Activated T-cell treated with anti-CD3 and anti-CD28 coated beads, Interleukin-2, amount 50 U/mL, for 24 hours (primary cell): ENCODE results near the gene BMPR2.
"Not testable (repeated sequence)": the region's sequence is repeated elsewhere in the genome, so short reads cannot be mapped to it uniquely, and the experiment has no call there.

Experiments used
- DNase-seq: peaks from one replicate; pipeline ENCODE4 v3.0.0-alpha.2; 2020
- H3K27ac Mint-ChIP-seq: 2 replicates; pipeline ENCODE4 v1.8.0; 2020; ENCODE audit warnings: mild to moderate bottlenecking, mixed read lengths
- H3K27me3 Mint-ChIP-seq: 2 replicates; pipeline ENCODE4 v1.8.0; 2020; ENCODE audit warnings: mixed read lengths
- H3K36me3 Mint-ChIP-seq: 2 replicates; pipeline ENCODE4 v1.8.0; 2020; ENCODE audit warnings: low read depth, mixed read lengths
- H3K4me1 Mint-ChIP-seq: 2 replicates; pipeline ENCODE4 v1.8.0; 2020; ENCODE audit warnings: low read depth, mixed read lengths
- H3K4me3 Mint-ChIP-seq: 2 replicates; pipeline ENCODE4 v1.8.0; 2020; ENCODE audit warnings: mild to moderate bottlenecking, moderate library complexity, mixed read lengths
- H3K9me3 Mint-ChIP-seq: 2 replicates; pipeline ENCODE4 v1.8.0; 2020; ENCODE audit warnings: mixed read lengths

Gene BMPR2

DNA sequence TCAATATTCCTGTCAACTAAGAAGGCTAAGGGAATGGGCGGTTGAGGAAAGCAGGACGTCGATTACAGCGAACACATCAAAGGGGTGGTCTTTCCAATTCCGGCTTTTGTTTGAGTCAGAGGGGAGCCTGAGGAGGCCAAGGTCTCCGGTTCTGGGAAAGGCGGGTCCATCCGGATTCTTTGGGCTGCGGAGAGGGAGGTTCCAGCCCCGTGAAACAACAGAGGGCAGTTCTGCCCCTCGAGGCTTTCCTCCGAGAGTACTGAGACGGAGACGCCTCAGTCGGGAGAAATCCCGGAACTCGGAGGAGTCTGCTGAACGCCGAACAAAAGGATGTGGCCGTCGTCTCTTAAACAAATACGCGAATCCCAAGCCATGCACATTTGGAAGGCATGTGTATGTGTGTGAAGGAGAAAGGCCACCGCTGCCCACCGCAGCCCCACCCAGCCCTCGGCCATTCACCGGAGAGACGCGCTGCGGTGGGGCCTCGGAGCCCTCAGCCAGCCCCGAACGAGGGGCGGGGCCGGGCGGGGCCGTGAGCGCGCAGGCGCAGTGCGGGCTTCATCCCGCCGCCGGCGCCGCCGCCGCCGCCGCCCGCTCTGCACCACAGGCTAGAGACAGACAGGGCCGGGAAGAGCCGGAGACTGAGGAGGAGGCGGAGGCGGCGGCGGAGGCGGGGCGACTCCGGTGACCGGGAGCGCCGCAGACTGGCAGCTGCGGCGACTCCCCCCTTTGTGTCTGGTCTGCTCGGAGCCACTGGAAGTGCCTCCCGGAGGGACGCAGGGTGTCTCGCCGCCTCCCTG, at the start of gene BMPR2:
Gene BMPR2 (plus strand): TSS at position 719 of the 800 bp plus-strand sequence. CDS start 1,148 bp downstream, outside the sequence.
- peak within 1 kb of the TSS; percentile 92 for H3K27ac Mint-ChIP-seq
- peak within 1 kb of the TSS; percentile 97 for H3K4me3 Mint-ChIP-seq
- no peaks in the 10 kb centered on the region for H3K27me3 Mint-ChIP-seq
- DNase-seq = peak; percentile 91
- peaks cover 13% of the 10 kb centered on the region for H3K36me3 Mint-ChIP-seq
- H3K9me3 Mint-ChIP-seq = no peaks in the 10 kb centered on the region
- H3K4me1 Mint-ChIP-seq = peaks cover 32% of the 10 kb centered on the region

DNA sequence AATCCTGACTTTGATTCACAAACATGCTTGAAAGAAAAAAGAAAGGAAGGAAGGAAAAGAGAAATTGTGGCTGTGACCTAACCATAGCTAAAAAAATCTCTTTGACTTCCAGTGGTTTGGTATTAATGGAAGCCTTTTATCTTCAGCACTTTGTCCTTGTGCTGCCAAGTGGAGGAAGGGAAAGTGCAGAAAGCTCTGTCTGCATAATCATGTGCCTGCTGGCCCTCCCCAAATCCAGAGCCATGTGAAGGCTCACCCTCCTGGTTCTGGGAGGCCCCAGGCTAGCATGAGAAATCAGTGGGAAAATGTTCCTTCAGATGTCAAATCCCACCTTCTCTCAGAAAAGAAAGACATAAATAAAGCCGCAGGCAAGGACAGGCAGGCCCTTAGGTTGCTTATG, 48.3 kb upstream of the BMPR2 start:
- Mint-ChIP-seq H3K9me3 (no peaks in the 10 kb centered on the region), H3K4me1 (no peaks in the 10 kb centered on the region), H3K4me3 (no peak overlapping the region), H3K27ac (no peak overlapping the region), H3K36me3 (peaks cover 18% of the 10 kb centered on the region), H3K27me3 (no peaks in the 10 kb centered on the region)
- DNase-seq = no peak

DNA sequence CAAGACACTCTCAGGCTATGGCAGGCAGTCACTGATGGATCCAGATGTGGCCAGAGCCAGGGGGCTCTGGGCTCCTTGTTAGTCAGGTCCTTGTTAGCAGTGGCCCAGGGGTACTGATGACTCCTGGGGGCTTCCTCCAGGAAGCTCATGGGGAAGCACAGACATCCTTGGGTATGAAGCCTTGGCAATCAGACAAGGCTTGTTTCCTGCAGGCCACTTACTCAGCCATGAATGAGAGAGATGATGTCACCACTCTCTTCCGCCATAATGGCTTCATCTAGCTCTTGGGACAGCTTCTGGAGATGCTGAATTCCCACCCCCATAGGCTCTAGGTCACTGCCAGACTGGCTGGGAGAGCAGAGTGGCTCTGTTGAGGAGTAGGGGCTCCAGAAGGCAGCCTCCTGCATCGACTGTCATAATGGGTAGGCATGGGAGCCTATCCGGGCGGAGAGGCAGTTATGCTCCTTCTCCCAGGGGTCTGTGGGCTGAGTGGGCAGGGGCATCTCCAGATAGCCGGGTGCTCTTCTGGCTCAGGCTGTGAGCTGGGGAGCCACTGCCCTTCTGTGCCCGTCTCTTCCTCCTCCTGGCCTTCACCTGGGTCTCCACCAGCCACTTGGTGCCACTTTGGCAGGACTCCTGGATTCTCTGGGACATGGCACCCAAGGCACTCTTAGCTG, 40.2 kb upstream of the BMPR2 start:
- no peaks in the 10 kb centered on the region for H3K36me3 Mint-ChIP-seq
- H3K4me3 Mint-ChIP-seq = no peak overlapping the region
- H3K27me3 Mint-ChIP-seq = no peaks in the 10 kb centered on the region
- DNase-seq = no peak
- no peaks in the 10 kb centered on the region for H3K4me1 Mint-ChIP-seq
- no peak overlapping the region for H3K27ac Mint-ChIP-seq
- no peaks in the 10 kb centered on the region for H3K9me3 Mint-ChIP-seq

DNA sequence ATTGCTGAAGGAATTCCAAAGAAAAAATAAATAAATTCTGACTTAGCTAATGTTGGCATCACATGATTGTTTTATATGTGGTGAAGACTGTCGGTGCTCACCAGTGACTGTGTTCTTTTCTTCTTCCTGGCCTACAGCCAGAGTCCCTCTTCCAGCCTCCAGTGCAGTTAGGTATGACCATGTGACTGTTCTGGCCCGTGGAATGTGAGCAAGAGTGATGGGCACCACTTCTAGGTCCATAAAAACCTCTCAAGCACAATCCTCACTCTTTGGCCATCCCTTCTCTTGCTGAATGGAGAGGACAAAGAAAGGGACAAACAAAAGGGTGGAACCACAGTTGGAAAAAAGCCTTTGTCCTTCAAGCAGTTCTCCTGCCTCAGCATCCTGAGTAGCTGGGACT, 39.0 kb upstream of the BMPR2 start:
- Mint-ChIP-seq H3K27ac (no peak overlapping the region), H3K27me3 (no peaks in the 10 kb centered on the region), H3K36me3 (no peaks in the 10 kb centered on the region), H3K9me3 (no peaks in the 10 kb centered on the region), H3K4me1 (no peaks in the 10 kb centered on the region), H3K4me3 (no peak overlapping the region)
- DNase-seq = no peak

DNA sequence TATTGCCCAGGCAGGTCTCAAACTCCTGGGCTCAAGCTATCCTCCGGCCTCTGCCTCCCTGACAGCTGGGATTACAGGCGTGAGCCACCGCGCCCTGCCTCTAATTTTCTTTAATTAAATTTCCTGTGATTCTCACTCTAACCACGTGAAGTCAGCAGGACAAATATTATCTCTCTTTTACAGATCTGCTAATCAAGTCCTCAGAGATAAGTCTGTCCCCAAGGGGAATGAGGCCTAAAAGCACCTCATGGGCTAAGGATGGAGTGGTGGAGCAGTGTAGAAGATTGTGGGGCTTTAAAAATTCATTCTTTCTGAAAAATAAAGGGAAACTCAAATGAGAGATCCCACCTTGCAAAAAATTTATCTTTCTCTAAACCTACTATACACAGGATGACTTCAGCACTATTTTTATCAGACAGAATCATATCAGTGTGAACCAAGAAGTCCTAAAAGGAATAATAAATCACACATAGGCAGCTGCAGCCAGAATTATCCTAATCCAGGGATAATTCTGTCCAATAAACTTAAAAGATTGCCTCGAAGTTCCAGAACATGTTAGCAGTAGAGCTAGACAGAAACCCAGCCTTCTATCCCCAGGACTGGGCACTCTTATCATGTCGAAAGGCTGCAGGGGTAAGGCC, 38.3 kb upstream of the BMPR2 start:
- Mint-ChIP-seq H3K27me3 (no peaks in the 10 kb centered on the region), H3K4me1 (no peaks in the 10 kb centered on the region), H3K4me3 (no peak overlapping the region), H3K9me3 (no peaks in the 10 kb centered on the region), H3K36me3 (no peaks in the 10 kb centered on the region), H3K27ac (no peak overlapping the region)
- DNase-seq = no peak

DNA sequence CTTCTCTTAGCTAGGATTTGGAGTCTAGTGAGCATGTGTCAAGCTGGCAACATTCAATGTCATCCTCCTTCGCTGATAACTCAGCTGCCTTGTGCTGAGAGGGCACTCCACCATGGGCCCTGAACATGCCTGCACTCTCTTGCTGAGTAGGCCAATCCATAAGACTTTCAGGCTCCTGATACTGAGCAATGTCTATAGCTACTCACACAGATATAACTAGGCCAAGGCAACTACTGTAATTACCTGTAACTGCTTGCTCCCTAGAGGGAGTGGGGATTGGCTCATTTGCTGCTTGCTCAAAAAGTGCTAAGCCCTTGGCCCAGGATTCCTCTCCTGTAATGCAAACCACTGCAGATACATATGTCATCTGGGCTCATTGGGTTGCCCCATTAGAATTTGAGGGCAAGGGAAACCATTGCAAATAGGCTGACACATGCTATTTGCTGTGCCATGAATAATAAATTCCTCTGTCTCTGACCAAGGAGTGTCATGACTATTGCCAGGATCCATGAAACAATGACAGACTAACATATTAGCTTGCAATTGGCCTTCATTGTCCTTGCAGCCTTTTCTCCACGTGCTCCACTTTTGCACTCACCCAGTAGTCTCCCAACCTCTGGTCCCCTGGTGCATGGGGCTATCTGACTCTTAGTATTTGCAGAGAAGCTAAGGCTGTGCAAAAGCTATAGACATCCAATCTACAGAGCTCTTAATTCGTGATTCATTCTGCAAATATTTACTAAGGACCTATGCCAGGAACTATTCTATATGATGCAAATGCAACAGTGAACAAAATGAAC, 36.9 kb upstream of the BMPR2 start:
- no peak overlapping the region for H3K4me3 Mint-ChIP-seq
- no peaks in the 10 kb centered on the region for H3K36me3 Mint-ChIP-seq
- no peaks in the 10 kb centered on the region for H3K4me1 Mint-ChIP-seq
- no peaks in the 10 kb centered on the region for H3K9me3 Mint-ChIP-seq
- no peak overlapping the region for H3K27ac Mint-ChIP-seq
- DNase-seq = no peak
- no peaks in the 10 kb centered on the region for H3K27me3 Mint-ChIP-seq

DNA sequence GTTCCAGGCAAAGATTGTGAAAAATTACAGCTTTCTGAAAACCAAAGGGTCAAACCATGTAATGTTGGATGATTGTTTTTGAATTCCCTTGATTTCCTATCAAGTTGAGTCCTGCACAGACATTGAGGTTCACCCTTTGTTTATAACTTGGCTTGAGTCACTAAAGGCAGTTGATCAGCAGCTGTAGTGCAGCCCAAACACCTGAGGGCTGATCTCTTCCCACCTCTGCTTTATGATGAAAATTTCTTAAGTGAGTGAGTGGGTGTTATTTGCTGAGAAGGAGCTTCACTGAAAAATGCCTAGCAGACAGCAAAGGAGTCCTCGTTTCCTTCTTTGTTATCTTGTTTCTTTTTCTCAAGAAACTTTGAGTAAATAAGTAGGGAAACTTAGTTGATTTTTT, 31.9 kb upstream of the BMPR2 start:
- no peaks in the 10 kb centered on the region for H3K4me1 Mint-ChIP-seq
- no peak overlapping the region for H3K4me3 Mint-ChIP-seq
- H3K36me3 Mint-ChIP-seq = no peaks in the 10 kb centered on the region
- no peak overlapping the region for H3K27ac Mint-ChIP-seq
- DNase-seq = no peak
- no peaks in the 10 kb centered on the region for H3K27me3 Mint-ChIP-seq
- no peaks in the 10 kb centered on the region for H3K9me3 Mint-ChIP-seq

DNA sequence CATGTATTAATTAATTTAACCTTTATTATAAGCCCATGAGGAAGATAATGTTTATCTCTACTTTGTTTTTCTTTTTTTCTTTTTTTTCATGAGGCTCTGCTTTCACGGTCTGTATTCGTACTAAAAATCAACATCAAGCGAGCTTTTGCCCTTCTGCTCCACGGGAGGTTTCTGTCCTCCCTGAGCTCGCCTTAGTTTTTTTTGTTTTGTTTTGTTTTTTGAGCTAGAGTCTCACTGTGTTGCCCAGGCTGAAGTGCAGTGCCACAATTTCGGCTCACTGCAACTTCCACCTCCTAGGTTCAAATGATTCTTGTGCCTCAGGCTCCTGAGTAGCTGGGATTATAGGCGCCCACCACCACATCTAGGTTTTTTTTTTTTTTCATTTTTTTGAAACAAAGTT, 29.9 kb upstream of the BMPR2 start:
- DNase-seq = no peak
- Mint-ChIP-seq H3K36me3 (no peaks in the 10 kb centered on the region), H3K27ac (no peak overlapping the region), H3K4me3 (no peak overlapping the region), H3K27me3 (no peaks in the 10 kb centered on the region), H3K4me1 (no peaks in the 10 kb centered on the region), H3K9me3 (no peaks in the 10 kb centered on the region)

DNA sequence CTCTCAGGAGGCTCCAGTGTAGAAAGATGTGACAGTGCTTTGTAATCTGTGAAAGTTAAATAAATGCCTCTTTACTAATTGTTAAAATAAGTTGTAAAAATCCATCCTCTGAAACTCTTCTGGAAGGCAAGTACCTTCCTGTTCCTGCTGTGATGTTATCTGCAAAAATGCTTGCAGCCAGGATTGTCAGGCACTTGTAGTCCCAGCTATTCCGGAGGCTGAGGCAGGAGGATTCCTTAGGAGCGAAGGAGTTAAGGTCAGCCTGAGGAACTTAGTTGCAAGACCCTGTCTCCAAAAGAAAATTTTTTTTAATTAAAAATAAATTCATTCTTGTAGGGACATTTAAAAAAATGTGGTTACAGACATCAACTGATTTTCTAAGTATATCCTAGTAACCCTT, 22.7 kb upstream of the BMPR2 start:
- no peak for DNase-seq
- Mint-ChIP-seq H3K4me3 (no peak overlapping the region), H3K9me3 (no peaks in the 10 kb centered on the region), H3K4me1 (no peaks in the 10 kb centered on the region), H3K27me3 (no peaks in the 10 kb centered on the region), H3K27ac (no peak overlapping the region), H3K36me3 (no peaks in the 10 kb centered on the region)

DNA sequence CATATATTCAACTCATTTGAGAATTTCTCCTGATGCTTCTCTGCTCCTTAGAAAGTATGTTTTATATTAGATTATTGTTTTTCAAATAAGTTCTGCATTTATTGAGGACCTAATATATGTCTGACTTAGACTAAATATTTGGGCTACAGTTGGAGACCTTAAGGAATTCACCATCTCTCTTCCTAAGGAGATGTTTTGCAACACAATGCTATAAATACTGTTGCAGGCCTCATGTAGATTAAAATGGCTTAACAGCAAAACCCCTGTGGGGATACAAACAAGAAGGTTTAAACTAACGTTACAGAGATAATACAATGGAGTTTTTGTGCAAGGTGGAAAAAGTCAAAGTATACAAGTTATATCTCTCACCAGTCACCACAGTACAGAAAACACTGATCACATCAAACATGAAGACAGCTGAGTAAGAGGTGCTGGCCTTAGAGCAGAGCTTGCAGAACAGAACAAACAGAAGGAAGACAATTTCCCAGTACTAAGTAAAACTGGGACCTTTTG, 20.1 kb upstream of the BMPR2 start:
- no peak overlapping the region for H3K27ac Mint-ChIP-seq
- no peaks in the 10 kb centered on the region for H3K4me1 Mint-ChIP-seq
- DNase-seq = no peak
- no peaks in the 10 kb centered on the region for H3K36me3 Mint-ChIP-seq
- H3K27me3 Mint-ChIP-seq = no peaks in the 10 kb centered on the region
- no peaks in the 10 kb centered on the region for H3K9me3 Mint-ChIP-seq
- no peak overlapping the region for H3K4me3 Mint-ChIP-seq

DNA sequence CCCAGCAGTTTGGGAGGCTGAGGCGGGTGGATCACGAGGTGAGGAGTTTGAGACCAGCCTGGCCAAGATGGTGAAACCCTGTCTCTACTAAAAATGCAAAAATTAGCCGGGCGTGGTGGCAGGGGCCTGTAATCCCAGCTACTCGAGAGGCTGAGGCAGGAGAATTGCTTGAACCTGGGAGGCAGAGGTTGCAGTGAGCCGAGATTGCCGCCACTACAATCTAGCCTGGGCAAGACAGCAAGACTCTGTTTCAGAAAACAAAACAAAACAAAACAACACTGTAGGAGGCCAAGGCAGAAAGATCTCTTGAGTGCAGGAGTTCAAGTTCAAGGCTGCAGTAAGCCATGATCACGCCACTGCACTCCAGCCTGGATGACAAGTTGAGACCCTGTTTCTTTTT, 17.2 kb upstream of the BMPR2 start:
- H3K27me3 Mint-ChIP-seq, DNase-seq, H3K36me3 Mint-ChIP-seq, H3K27ac Mint-ChIP-seq, H3K4me3 Mint-ChIP-seq, H3K9me3 Mint-ChIP-seq, H3K4me1 Mint-ChIP-seq: not testable (repeated sequence)

DNA sequence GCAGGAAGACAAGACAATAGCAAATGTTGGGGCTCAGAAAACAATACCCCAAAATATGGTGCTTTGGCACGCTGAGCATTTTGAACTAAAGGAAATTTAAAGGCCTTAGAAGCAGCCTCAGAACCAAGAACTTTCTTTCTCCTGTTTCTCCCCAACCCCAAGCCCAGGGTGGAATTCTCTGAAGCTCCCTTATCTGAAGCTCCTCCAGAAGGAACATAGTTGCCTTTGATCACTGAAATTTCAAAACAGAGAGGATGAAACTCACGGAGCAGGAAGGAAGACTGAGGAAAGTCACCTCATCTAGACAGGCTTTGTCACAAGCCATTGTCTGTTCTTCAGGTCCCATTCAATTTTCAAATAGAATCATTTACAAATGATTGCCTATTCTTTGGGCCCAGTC, 15.5 kb upstream of the BMPR2 start:
- Mint-ChIP-seq H3K4me3 (no peak overlapping the region), H3K27me3 (no peaks in the 10 kb centered on the region), H3K27ac (no peak overlapping the region), H3K9me3 (no peaks in the 10 kb centered on the region), H3K36me3 (no peaks in the 10 kb centered on the region), H3K4me1 (no peaks in the 10 kb centered on the region)
- no peak for DNase-seq

DNA sequence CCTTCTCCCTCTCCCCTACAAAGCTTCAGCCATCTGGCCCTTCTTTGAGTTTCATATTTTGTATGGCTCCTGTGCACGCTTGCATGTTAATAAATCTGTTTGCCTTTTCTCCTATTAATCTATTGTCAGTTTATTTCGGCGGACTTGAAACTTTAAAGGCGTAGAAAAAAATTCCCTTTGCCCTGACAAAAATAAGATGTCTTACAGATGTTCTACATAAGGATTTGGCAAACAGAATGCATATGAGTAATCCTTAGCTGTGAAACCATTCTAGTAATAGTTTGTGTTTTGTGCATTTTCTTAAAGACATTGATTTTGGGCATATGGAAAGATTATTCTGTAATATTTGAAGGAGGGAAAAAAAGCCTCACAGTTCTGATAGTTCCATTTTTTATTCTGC, 15.0 kb upstream of the BMPR2 start:
- no peak for DNase-seq
- no peaks in the 10 kb centered on the region for H3K36me3 Mint-ChIP-seq
- no peak overlapping the region for H3K27ac Mint-ChIP-seq
- no peak overlapping the region for H3K4me3 Mint-ChIP-seq
- H3K4me1 Mint-ChIP-seq = no peaks in the 10 kb centered on the region
- no peaks in the 10 kb centered on the region for H3K27me3 Mint-ChIP-seq
- no peaks in the 10 kb centered on the region for H3K9me3 Mint-ChIP-seq

DNA sequence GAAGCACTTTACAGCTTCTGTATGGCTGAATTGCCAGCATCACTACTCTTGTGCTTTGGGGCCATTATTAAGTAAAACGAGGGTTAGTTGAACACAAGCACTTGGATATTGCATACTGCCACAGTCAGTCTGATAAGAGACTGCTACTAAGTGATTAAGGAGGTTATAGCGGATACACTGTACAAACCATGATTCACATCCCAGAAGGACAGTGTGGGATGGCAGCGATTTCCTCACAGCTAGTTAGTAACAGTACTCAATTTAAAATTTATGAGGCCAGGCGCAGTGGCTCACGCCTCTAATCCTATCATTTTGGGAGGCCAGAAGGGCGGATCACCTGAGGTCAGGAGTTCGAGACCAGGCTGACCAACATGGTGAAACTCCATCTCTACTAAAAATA, 2.6 kb upstream of the BMPR2 start:
- Mint-ChIP-seq H3K36me3 (peaks cover 13% of the 10 kb centered on the region), H3K27ac (no peak overlapping the region), H3K4me3 (no peak overlapping the region), H3K27me3 (no peaks in the 10 kb centered on the region), H3K9me3 (no peaks in the 10 kb centered on the region), H3K4me1 (peaks cover 21% of the 10 kb centered on the region)
- no peak for DNase-seq
